ENCODE results near the gene CPED1.

Gene CPED1

GRCh38 chr7:121038717-121039509, 50.4 kb downstream of the CPED1 start:
- DNase-seq (ENCODE audit: extremely low read depth, low read depth): no peak
- H3K4me3 ChIP-seq (replicated peaks; ENCODE audit: low read depth, low read length): no peak overlapping the region
- no peak for TF ChIP-seq CTCF (IDR thresholded peaks at IDR 0.05; ENCODE audit: low read depth, low read length, missing control alignments)

GRCh38 chr7:121039510-121039822, 51.0 kb downstream of the CPED1 start:
- TF ChIP-seq CTCF (IDR thresholded peaks at IDR 0.05; ENCODE audit: low read depth, low read length, missing control alignments): no peak
- DNase-seq (ENCODE audit: extremely low read depth, low read depth): no peak

GRCh38 chr7:121039994-121040393, 51.5 kb downstream of the CPED1 start:
- TF ChIP-seq CTCF (IDR thresholded peaks at IDR 0.05; ENCODE audit: low read depth, low read length, missing control alignments): no peak
- no peak overlapping the region for H3K4me3 ChIP-seq (replicated peaks; ENCODE audit: low read depth, low read length)
- DNase-seq (ENCODE audit: extremely low read depth, low read depth): no peak

More at GRCh38 chr7:121039510-121039822, 51.0 kb downstream of the CPED1 start:
- no peak overlapping the region for H3K4me3 ChIP-seq (replicated peaks; ENCODE audit: low read depth, low read length)

GRCh38 chr7:121041516-121042148, 53.1 kb downstream of the CPED1 start:
- no peak overlapping the region for H3K4me3 ChIP-seq (replicated peaks; ENCODE audit: low read depth, low read length)
- no peak for DNase-seq (ENCODE audit: extremely low read depth, low read depth)
- no peak for TF ChIP-seq CTCF (IDR thresholded peaks at IDR 0.05; ENCODE audit: low read depth, low read length, missing control alignments)

GRCh38 chr7:121042195-121042594, 53.7 kb downstream of the CPED1 start:
- no peak for DNase-seq (ENCODE audit: extremely low read depth, low read depth)
- TF ChIP-seq CTCF (IDR thresholded peaks at IDR 0.05; ENCODE audit: low read depth, low read length, missing control alignments): no peak
- H3K4me3 ChIP-seq (replicated peaks; ENCODE audit: low read depth, low read length): no peak overlapping the region

GRCh38 chr7:121042899-121043298, 54.4 kb downstream of the CPED1 start:
- no peak for TF ChIP-seq CTCF (IDR thresholded peaks at IDR 0.05; ENCODE audit: low read depth, low read length, missing control alignments)
- DNase-seq (ENCODE audit: extremely low read depth, low read depth): no peak
- H3K4me3 ChIP-seq (replicated peaks; ENCODE audit: low read depth, low read length): no peak overlapping the region

Measured in HFF-Myc (cell line).